Renal cortical epithelial cell (primary cell): ENCODE measurements around the gene MMADHC. TPM values are rescaled to one million over a fixed set of nuclear protein-coding genes. Genes with fewer than 3 reads are reported as not detected.
"Not testable (repeated sequence)": the region's sequence is repeated elsewhere in the genome, so short reads cannot be mapped to it uniquely, and the experiment has no call there.

Source experiments
- DNase-seq: peaks from one replicate; pipeline ENCODE4 v3.0.0-alpha.2; 2011; ENCODE audit warnings: low read depth
- total RNA-seq: library from RNA; depleted of rRNA; stranded (reverse); fragments of >200 nt; gene quantifications from 2 replicates; pipeline ENCODE4 v1.2.3, GENCODE V29; 2014

Gene MMADHC
- total RNA-seq, 1 donor from 2014 or later: 155 TPM

DNA sequence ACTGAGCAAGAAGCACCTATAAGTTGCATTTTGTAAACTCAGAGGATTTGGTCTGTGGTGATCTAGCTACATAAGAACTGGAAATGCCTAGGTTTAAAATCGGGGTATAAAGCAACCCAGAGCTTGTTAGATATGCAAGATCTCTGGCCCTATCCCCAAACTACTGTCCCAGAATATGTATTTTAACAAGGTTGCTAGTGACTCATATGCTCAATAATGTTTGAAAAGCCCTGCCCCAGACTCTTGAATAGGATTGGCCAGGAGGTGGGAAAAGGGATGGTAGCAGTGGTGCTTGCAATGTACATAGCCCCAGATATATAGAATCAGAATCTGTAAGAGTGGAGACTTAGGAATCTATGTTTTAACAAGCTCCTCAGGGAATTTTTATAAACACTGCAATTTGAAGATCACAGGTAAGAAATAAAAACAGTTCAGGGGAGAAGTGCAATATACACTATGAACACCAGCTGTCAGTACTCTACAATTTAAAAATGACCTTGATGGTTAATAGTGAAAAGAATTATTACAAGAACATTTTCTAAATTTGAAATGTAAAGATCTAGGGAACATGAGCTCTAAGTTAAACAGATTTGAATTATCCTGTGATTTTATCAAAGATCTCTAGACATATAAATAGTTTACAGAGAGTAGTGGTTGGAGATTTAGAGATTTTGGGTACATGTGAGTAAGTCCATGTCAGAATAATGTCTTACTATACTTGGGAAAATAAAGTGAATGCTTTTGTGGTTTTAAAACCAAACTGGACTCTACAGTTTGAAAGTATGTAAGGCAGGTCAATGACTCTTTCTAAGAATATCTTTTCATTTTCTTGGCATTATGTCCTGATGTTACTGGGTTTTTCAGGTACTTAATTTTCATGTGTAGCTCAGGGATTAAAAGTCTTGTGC is 7.7 kb upstream of the MMADHC start:
- DNase-seq: no peak

- DNase-seq: no peak
These were observed 6.8 kb upstream of the MMADHC start for GRCh38 chr2:149594411-149594810.

GRCh38 chr2:149587950-149588487 is 444 bp upstream of the MMADHC start:
- DNase-seq: no peak

- DNase-seq: no peak
These were observed 716 bp downstream of the MMADHC start for GRCh38 chr2:149586898-149587219.

- no peak for DNase-seq
These were observed 1.5 kb downstream of the MMADHC start for GRCh38 chr2:149586063-149586462.

GRCh38 chr2:149585166-149585885 is 2.2 kb downstream of the MMADHC start:
- no peak for DNase-seq

DNA sequence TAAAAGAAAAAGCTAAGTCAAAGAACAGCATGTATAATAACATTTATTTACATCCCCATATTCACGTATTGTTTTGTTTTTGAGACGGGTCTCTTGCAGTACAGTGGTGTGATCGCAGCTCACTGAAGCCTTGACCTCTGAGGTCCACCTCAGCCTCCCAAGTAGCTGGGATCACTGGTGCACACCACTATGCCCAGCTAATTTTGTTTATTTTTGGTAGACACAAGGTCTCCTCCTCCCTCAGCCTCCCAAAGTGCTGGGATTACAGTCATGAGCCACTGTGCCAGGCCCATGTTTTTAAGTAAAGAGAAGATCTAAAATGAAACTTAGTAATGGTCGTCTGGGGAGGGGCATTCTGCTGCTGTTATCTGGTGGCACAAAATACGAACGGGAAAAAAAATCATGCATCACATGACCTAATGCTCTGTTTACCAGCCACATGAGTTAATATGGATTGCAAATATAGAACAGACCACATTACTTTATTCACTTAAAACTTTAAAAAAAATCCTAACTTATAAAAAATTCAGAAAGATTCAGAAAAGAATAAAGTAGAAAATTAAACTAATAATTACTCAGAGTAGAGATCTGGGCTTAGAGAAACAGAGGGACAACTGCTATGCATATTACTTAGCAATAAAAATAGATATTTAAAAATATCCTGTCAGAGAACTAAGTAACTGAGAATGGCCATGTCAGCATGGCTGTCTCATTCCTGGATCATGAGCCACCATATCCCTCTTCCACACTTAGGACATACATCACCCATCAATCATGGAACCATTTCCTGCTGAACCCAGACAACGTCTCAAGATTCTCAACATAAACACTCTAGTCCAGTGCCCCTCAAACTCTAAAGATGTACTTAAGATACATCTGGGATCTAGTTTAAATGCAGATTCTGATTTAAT is 7.3 kb downstream of the MMADHC start:
- no peak for DNase-seq

DNA sequence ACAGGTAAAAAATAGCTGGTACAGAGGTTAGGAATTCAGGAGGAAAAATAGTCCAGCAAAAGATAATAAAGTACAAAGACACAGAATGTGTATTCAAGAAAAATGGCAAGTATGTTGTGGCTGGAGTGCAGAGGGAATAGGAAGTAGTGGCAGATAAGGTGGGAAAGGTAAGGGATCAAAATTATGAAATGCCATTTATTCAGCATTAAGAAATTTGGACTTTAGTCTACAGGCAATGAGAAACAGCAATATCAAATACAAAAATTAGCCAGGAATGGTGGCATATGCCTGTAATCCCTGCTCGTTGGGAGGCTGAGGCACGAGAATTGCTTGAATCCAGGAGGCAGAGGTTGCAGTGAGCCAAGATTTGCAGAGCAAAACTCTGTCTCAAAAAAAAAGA is 10.3 kb downstream of the MMADHC start:
- DNase-seq: no peak

DNA sequence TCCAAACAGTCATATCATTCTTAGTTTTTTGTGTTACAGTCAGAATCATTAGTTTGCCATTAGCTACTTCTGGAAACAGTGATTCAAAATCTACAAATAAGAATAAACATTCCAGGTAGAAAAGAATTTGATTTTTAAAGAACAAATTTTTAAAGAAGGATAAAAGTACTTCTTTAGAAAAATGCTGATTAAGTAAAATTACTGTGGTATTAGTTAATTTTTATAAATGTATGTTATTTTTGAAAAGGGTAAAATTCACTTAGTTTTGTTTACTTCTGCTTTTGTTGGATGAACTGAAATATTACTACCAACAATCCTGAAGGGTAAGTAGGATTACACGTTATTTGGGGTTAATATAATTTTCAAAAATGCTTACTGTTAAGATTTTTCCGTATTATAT is 11.8 kb downstream of the MMADHC start:
- DNase-seq: no peak

DNA sequence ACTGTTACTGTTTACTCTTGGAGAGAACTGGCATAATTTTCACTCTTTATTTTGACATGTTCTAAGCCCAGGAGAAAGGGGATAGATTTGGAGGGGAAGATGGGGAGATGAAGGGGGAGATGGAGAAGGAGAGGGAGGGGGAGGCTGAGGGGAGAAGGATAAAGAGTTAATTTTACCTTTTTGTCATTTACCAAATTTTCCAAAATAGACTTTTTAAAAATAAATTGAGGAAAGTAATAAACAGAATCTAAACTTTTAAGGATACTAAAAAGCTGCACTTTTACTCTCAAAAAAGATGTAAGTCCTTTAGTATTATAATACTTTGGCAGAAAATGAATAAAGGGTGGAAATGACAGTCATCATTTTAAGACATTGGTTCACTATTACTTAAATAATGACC is 12.3 kb downstream of the MMADHC start:
- no peak for DNase-seq

DNA sequence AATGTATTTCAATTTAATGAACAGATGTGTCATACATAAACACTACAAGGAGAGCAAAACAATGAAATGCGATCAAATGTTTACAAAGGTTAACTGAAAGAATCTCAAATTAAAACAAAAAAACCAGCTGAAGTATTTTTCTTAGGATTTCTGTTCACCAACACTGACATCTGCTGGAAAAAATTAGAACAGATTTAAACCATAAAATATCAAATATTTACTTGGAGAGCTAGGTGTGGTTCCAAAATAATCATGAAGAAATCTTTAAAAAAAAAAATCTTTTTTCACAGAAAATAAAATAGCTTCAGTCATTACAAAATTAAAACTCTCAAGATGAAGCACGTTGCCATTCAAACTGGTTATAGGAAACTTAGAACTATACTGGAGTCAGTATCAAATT is 13.8 kb downstream of the MMADHC start:
- peak; percentile 25 for DNase-seq

DNA sequence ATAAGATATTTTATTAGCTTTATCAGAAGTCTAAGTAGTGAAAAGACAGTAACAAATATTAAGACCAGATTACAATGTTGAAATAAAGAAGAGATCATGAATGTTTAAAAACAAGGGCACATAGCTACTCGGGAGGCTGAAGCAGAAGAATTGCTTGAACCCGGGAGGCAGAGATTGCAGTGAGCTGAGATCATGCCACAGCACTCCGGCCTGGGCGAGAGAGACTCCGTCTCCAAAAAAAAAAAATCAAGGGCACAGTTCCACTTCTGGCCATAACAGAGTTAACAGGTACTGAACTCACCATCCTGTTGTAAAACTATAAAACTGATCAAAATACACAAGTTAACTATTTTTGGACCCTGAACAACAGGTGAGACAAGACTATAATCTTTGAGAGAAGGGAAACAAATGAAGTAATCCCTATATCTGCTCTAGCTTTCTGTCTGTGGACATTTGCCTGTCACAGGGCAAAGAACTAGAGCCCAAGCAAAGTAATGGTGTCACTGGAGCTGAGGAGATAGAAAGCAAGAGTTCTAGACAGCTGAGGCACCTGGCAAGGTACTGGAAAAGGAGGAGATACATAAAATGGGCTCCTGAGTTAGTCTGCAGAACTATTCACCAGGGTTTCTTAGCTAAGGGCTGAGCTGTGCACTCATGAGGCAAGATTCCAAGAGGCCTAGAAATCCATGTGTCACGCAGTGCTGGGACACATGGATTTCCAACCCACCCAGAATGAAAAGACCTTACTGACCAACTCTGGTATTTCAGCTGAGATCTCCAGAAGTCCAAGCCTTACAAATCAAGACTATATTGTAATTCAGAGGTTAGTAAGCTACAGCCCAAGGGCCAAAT is 15.2 kb downstream of the MMADHC start:
- DNase-seq: no peak

GRCh38 chr2:149568138-149568537 is 19.4 kb downstream of the MMADHC start:
- no peak for DNase-seq

GRCh38 chr2:149566652-149567051 is 20.9 kb downstream of the MMADHC start:
- no peak for DNase-seq

GRCh38 chr2:149565625-149566024 is 21.9 kb downstream of the MMADHC start:
- DNase-seq: not testable (repeated sequence)

DNA sequence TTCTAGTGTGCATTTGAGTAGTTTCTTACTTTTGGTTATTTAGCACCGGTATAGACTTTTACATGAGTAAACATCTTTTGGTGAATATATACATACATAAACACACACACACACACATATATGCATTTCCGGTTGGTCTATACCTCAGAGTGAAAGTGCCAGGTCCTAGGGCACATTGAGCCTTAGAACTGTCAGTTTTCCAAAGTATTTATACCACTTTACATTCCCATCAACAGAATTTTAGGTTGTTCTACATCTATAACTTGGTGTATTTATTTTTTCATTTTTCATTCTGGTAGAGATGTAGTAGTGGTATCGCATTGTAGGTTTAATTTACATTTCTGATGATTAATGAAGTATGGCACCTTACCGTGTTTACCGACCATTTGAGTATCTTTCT is 22.6 kb downstream of the MMADHC start:
- no peak for DNase-seq

DNA sequence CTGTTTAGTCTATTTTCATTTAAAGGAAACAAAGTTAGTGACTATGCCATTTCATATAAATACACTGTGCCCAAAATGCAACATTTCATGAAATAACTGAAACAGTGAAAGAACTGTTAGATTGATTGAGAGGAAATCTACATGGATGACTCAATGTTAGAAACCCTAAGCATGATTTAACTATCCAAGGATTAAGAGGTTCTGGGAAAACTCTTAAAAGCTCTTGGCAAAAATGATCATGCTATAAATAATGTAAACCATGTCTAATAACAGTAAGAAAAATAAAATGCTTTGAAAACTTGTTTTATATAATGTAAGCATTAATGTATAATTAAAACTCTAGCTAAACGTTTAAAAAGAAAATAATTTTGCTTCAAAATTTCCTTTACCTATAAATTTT is 23.5 kb downstream of the MMADHC start:
- no peak for DNase-seq

DNA sequence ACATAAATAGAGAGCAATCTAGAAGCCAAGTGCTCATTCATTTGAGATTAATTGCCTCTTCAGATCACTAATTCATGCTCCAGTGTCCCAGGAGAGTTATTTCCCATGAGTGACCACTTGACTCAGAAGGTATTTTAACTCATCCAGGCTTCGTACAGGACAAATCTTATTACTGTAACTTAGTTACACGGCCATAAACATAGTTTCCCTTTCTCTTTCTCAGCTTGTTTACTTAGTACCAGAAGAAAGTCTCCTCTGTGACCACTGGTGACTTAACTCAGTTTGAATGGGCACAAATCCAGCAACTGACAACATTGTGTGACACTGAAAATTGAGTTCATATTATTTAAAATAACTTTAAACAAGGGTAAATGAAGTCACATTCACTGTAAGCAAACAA is 25.3 kb downstream of the MMADHC start:
- peak; percentile 90 for DNase-seq

DNA sequence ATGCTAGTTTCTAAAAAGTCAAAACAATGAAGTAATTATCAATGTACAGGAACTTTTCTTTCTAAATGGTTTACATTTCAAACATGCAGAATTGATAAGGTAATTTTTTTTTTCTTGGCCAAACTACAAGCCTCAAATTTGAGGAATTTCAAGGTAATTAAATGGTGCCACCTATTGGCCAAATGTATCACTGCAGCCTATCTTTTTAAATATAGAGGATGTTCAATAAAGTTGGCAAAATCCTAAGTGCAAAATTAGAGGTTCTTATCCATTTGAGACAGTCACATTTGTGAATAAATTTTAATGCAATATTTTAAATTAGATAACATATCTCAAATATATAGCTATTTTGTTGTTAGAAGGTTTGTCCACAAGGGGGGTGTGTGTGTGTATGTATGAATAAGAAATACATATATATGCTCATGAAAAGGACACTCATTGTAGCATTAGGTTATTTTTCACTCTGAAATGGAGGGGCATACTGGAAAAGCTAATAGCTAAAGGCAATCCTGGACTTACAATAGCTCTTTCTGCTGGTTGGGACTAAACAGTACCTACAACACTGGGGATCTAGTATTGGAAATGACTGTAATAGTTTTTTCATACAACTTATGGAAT is 26.2 kb downstream of the MMADHC start:
- DNase-seq: peak; percentile 26

GRCh38 chr2:149559341-149560068 is 28.1 kb downstream of the MMADHC start:
- no peak for DNase-seq
